Measurements from ENCODE around the gene FLVCR2. TPM values are rescaled to one million over a fixed set of nuclear protein-coding genes. Genes with fewer than 3 reads are reported as not detected.

The FLVCR2 gene
- total RNA-seq, 1 donor from 2014 or later = 7.3 TPM

DNA sequence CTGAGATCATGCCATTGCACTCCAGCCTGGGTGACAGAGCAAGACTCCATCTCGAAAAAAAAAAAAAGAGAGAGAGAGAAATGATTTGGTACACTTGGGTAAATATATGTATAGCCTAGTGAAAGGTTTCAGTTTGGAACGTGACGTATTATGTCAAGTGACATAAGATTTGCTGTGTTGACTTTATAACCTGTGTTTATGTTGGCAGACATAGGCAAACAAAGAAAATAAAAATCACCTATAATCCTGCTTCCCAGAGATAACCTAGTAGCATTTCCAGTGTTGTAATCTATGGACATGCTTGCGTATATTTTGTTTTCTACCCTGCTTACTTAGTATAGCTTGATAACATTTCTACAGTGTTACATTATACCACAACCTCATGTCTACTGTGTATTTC, 65.6 kb downstream of the FLVCR2 start:
- H3K27me3 ChIP-seq (ENCODE audit: control insufficient read depth in 3 of 3, insufficient read depth in 3 of 3, low read length in 3 of 3) = no peaks in the 10 kb centered on the region
- H3K4me1 ChIP-seq (ENCODE audit: control insufficient read depth in 3 of 3, insufficient read depth in 3 of 3, low read length in 3 of 3) = peaks cover 11 to 47% (median 19%) of the 10 kb centered on the region in 3 donors
- peaks cover 0 to 11% (median 2%) of the 10 kb centered on the region in 3 donors for H3K36me3 ChIP-seq (ENCODE audit: control insufficient read depth in 3 of 3, insufficient read depth in 3 of 3, low read length in 3 of 3)
- H3K4me3 ChIP-seq (ENCODE audit: low read length in 3 of 3) = no peak overlapping the region
- H3K9me3 ChIP-seq (ENCODE audit: control insufficient read depth in 3 of 3, low read length in 3 of 3) = no peaks in the 10 kb centered on the region
- no peak overlapping the region for H3K9ac ChIP-seq (ENCODE audit: low read depth in 1 of 3, low read length in 3 of 3)
- no peak overlapping the region for H3K27ac ChIP-seq (ENCODE audit: low read depth, low read length)

DNA sequence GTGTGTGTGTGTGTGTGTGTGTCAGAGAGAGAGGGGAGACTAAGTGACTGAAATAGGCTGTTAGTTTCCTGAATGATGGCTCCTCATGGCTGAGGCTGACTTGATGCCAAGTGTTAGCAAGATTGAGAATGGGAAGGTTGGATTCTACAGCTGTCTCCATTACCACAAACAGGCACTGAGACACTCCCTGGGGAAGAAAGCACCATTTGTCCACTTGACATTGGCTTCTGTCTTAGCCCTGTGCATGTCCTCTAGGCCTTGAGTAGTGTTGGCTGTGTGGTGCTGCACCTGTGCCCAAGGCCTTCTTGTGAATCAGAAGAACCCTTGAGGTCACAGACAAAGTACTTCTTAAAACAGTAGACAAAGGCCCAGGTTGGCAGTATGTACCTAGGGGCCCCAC, 66.6 kb downstream of the FLVCR2 start:
- Histone ChIP-seq H3K9ac (ENCODE audit: low read depth in 1 of 3, low read length in 3 of 3) (no peak overlapping the region), H3K4me3 (ENCODE audit: low read length in 3 of 3) (no peak overlapping the region), H3K27ac (ENCODE audit: low read depth, low read length) (no peak overlapping the region), H3K36me3 (ENCODE audit: control insufficient read depth in 3 of 3, insufficient read depth in 3 of 3, low read length in 3 of 3) (peaks cover under 1 to 21% (median 7%) of the 10 kb centered on the region in 3 donors), H3K9me3 (ENCODE audit: control insufficient read depth in 3 of 3, low read length in 3 of 3) (no peaks in the 10 kb centered on the region), H3K27me3 (ENCODE audit: control insufficient read depth in 3 of 3, insufficient read depth in 3 of 3, low read length in 3 of 3) (no peaks in the 10 kb centered on the region), H3K4me1 (ENCODE audit: control insufficient read depth in 3 of 3, insufficient read depth in 3 of 3, low read length in 3 of 3) (peaks cover 14 to 51% (median 19%) of the 10 kb centered on the region in 3 donors)

DNA sequence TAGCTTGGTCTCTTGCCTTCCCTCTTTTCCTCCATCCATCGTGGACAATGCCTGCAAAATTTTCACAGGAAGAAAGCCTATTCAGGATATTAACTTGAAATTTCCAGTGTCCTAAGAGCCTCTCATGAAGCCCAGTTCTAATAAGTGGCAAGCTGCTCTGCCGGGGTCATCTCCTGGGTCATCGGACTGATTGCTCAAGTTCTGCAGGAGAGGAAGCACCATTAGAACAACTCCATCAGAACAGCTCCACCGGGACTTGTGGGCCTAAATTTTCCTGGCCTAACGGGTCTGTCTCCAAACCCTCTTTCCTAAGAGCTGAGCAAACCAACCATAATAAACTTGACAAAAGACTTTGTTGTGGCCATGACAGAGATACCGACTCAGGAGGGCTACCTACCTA, 68.3 kb downstream of the FLVCR2 start:
- H3K9ac ChIP-seq (ENCODE audit: low read depth in 1 of 3, low read length in 3 of 3) = no peak overlapping the region
- no peaks in the 10 kb centered on the region for H3K9me3 ChIP-seq (ENCODE audit: control insufficient read depth in 3 of 3, low read length in 3 of 3)
- peaks cover 14 to 51% (median 19%) of the 10 kb centered on the region in 3 donors for H3K4me1 ChIP-seq (ENCODE audit: control insufficient read depth in 3 of 3, insufficient read depth in 3 of 3, low read length in 3 of 3)
- H3K27me3 ChIP-seq (ENCODE audit: control insufficient read depth in 3 of 3, insufficient read depth in 3 of 3, low read length in 3 of 3) = no peaks in the 10 kb centered on the region
- peak overlapping the region; percentile 74 for H3K27ac ChIP-seq (ENCODE audit: low read depth, low read length)
- H3K36me3 ChIP-seq (ENCODE audit: control insufficient read depth in 3 of 3, insufficient read depth in 3 of 3, low read length in 3 of 3) = peaks cover 10 to 29% (median 16%) of the 10 kb centered on the region in 3 donors
- no peak overlapping the region for H3K4me3 ChIP-seq (ENCODE audit: low read length in 3 of 3)

DNA sequence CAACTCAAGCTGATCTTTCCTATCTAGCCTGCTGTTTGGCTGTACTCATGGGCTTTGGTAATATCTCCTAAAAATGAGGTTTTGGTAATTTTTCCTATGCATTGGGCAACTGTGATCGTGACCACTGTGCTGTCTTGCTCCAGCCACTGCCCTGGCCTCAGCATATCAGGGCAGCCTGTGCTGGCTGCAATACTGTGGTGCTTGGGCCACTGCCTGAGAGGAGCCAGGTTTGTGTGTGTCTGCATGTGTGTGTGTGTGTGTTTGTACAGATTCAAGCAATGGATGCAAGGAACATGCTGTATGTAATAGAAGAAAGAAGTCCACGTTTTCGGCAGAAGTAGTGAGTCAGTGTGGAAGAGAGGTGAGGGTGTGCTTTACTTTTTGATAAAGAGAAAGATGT, 69.2 kb downstream of the FLVCR2 start:
- Histone ChIP-seq H3K9ac (ENCODE audit: low read depth in 1 of 3, low read length in 3 of 3) (peak overlapping the region in 2 of 3 donors; percentile 9 to 25), H3K27ac (ENCODE audit: low read depth, low read length) (peak overlapping the region; percentile 74), H3K4me3 (ENCODE audit: low read length in 3 of 3) (no peak overlapping the region), H3K4me1 (ENCODE audit: control insufficient read depth in 3 of 3, insufficient read depth in 3 of 3, low read length in 3 of 3) (peaks cover 14 to 46% (median 19%) of the 10 kb centered on the region in 3 donors), H3K27me3 (ENCODE audit: control insufficient read depth in 3 of 3, insufficient read depth in 3 of 3, low read length in 3 of 3) (no peaks in the 10 kb centered on the region), H3K9me3 (ENCODE audit: control insufficient read depth in 3 of 3, low read length in 3 of 3) (no peaks in the 10 kb centered on the region), H3K36me3 (ENCODE audit: control insufficient read depth in 3 of 3, insufficient read depth in 3 of 3, low read length in 3 of 3) (peaks cover 10 to 31% (median 22%) of the 10 kb centered on the region in 3 donors)

DNA sequence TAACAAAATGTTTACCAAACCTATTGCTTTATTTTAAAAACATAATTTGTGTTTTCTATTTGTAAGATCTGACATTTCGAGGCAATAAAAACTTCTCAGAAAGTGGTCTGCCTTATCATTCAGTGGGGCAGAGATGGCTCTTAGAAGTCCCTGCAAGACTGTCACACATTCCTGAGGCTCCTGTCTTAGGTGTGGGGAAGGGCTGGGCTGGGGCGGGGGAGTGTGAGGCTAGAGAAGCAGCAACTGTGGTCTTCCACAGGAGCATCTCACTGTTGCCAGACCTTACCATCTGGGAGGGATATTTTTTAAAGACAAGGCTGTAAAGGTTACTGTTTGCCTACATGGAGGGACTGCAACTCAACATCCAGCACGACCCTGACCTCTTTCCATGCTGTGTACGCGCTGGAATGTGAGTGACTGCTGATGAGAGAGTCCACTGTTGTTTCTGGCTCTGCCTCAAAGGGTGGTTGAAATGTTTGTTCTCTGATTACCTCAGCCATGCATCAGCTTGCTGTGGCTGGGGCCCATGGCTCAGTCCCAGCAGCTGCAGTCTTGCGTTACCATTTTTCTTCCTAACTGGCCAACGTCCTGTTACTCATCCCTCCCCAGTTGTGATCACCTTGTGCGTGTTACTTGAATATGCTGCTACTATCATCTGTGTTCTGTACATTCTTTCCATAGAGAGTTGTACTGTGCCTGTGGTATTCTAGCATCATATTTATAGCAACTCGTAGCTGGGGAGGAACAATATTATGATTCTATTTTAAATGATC, 69.8 kb downstream of the FLVCR2 start:
- H3K36me3 ChIP-seq (ENCODE audit: control insufficient read depth in 3 of 3, insufficient read depth in 3 of 3, low read length in 3 of 3) = peaks cover 10 to 31% (median 22%) of the 10 kb centered on the region in 3 donors
- H3K9ac ChIP-seq (ENCODE audit: low read depth in 1 of 3, low read length in 3 of 3) = peak overlapping the region; percentile 25 to 64 (median 45)
- H3K4me1 ChIP-seq (ENCODE audit: control insufficient read depth in 3 of 3, insufficient read depth in 3 of 3, low read length in 3 of 3) = peaks cover 14 to 46% (median 19%) of the 10 kb centered on the region in 3 donors
- no peaks in the 10 kb centered on the region for H3K27me3 ChIP-seq (ENCODE audit: control insufficient read depth in 3 of 3, insufficient read depth in 3 of 3, low read length in 3 of 3)
- peak overlapping the region; percentile 74 for H3K27ac ChIP-seq (ENCODE audit: low read depth, low read length)
- H3K9me3 ChIP-seq (ENCODE audit: control insufficient read depth in 3 of 3, low read length in 3 of 3) = no peaks in the 10 kb centered on the region
- no peak overlapping the region for H3K4me3 ChIP-seq (ENCODE audit: low read length in 3 of 3)

DNA sequence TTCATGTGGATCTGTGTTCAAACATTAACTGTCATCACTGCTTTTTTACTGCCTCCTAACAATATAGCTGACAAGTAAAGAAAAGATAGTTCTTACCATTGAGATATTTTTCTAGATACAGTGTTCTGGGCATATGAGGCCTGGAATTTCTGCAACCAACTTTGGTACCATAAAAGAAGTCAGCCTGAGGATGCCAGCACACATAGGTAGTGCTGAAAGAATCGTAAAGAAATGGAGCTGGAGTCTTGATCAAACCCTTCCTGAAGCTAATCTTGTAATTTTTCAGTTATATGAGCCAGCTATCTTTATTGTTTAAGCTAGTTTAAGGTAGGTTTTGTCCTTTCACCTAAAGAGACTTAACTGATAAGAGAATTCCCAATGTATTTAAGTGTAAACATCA, 70.9 kb downstream of the FLVCR2 start:
- peak overlapping the region; percentile 74 for H3K27ac ChIP-seq (ENCODE audit: low read depth, low read length)
- no peak overlapping the region for H3K4me3 ChIP-seq (ENCODE audit: low read length in 3 of 3)
- H3K36me3 ChIP-seq (ENCODE audit: control insufficient read depth in 3 of 3, insufficient read depth in 3 of 3, low read length in 3 of 3) = peaks cover 11 to 31% (median 24%) of the 10 kb centered on the region in 3 donors
- no peak overlapping the region for H3K9ac ChIP-seq (ENCODE audit: low read depth in 1 of 3, low read length in 3 of 3)
- H3K27me3 ChIP-seq (ENCODE audit: control insufficient read depth in 3 of 3, insufficient read depth in 3 of 3, low read length in 3 of 3) = no peaks in the 10 kb centered on the region
- no peaks in the 10 kb centered on the region for H3K9me3 ChIP-seq (ENCODE audit: control insufficient read depth in 3 of 3, low read length in 3 of 3)
- peaks cover 16 to 40% (median 22%) of the 10 kb centered on the region in 3 donors for H3K4me1 ChIP-seq (ENCODE audit: control insufficient read depth in 3 of 3, insufficient read depth in 3 of 3, low read length in 3 of 3)

DNA sequence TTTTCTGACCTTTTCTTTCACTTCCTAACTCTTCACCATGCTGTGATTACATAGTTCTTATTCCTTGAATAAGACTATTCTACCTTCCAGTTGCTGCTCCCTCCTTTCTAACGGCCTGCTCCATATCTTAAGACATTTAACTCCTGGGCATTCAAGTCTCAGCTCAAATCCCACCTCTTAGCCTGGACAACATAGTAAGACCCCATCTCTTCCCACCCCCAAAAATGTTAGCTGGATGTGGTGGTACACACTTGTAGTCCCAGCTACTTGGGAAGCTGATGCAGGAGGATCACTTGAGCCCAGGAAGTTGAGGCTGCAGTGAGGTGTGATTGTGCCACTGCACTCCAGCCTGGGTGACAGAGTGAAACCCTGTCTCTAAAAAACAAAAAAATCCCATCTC, 71.4 kb downstream of the FLVCR2 start:
- Histone ChIP-seq H3K9ac (ENCODE audit: low read depth in 1 of 3, low read length in 3 of 3) (no peak overlapping the region), H3K4me3 (ENCODE audit: low read length in 3 of 3) (no peak overlapping the region), H3K27ac (ENCODE audit: low read depth, low read length) (no peak overlapping the region), H3K27me3 (ENCODE audit: control insufficient read depth in 3 of 3, insufficient read depth in 3 of 3, low read length in 3 of 3) (no peaks in the 10 kb centered on the region), H3K9me3 (ENCODE audit: control insufficient read depth in 3 of 3, low read length in 3 of 3) (no peaks in the 10 kb centered on the region), H3K36me3 (ENCODE audit: control insufficient read depth in 3 of 3, insufficient read depth in 3 of 3, low read length in 3 of 3) (peaks cover 11 to 33% (median 25%) of the 10 kb centered on the region in 3 donors), H3K4me1 (ENCODE audit: control insufficient read depth in 3 of 3, insufficient read depth in 3 of 3, low read length in 3 of 3) (peaks cover 16 to 36% (median 22%) of the 10 kb centered on the region in 3 donors)

DNA sequence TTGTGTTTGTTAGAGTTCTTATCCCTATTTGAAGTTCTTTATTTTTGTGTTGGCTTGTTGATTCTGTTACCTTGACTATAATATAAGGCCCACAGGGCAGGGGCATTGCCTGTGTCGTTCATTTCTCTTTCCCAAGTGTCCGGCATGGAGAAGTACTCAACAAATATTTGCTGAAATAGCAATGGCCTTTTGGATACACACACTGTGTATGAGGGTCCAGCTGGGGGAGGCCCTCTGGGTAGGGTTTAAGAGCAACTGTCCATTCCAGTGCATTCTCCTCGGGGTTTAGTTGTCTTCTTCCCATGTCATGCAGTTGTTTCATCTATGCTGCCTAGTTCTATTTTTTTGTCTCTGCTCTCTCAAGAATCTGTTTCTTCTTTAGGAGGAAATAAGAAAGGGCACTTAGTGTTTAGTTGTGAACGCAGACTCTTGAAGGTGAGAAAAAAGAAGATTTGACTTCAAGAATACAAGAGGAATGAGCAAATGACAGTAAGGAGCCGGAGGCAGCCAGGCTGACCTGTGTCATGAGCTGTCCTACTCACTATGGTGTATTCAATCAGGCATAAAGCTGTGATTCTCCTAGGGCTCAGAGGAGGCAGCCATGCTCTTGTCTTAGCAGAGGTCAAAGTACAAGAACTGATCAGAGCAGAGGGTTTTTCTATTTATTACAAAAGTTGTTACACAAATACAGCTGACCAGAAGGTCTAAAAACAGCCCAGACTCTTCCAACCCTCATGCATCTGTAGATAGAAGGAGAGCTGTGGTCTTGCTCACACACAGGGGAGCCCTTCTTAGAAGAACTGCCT, 72.0 kb downstream of the FLVCR2 start:
- Histone ChIP-seq H3K9ac (ENCODE audit: low read depth in 1 of 3, low read length in 3 of 3) (no peak overlapping the region), H3K36me3 (ENCODE audit: control insufficient read depth in 3 of 3, insufficient read depth in 3 of 3, low read length in 3 of 3) (peaks cover 11 to 35% (median 25%) of the 10 kb centered on the region in 3 donors)

DNA sequence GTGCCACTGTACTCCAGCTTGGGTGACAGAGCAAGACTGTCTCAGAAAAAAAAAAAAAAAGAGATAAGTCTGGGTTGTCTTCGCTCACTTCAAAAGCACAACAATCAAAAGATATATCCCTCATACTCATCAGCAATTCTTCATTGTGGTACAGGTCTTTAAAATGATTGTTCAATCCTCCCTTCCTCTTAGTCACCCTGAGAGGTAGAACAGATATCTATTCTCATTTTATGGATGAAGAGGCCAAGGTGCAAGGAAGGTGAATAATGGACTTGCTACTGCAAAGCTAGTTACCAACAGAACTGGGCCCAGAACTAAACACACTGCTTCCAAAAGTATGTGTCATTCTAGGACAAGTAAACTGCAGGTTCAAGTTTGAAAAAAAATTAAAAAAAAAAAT, 75.1 kb downstream of the FLVCR2 start:
- Histone ChIP-seq H3K9me3 (ENCODE audit: control insufficient read depth in 3 of 3, low read length in 3 of 3) (no peaks in the 10 kb centered on the region), H3K27ac (ENCODE audit: low read depth, low read length) (no peak overlapping the region), H3K4me3 (ENCODE audit: low read length in 3 of 3) (no peak overlapping the region), H3K27me3 (ENCODE audit: control insufficient read depth in 3 of 3, insufficient read depth in 3 of 3, low read length in 3 of 3) (no peaks in the 10 kb centered on the region), H3K4me1 (ENCODE audit: control insufficient read depth in 3 of 3, insufficient read depth in 3 of 3, low read length in 3 of 3) (peaks cover 11 to 31% (median 26%) of the 10 kb centered on the region in 3 donors), H3K36me3 (ENCODE audit: control insufficient read depth in 3 of 3, insufficient read depth in 3 of 3, low read length in 3 of 3) (peaks cover 11 to 35% (median 35%) of the 10 kb centered on the region in 3 donors), H3K9ac (ENCODE audit: low read depth in 1 of 3, low read length in 3 of 3) (no peak overlapping the region)

More for the DNA sequence above, 72.0 kb downstream of the FLVCR2 start:
- Histone ChIP-seq H3K4me3 (ENCODE audit: low read length in 3 of 3) (no peak overlapping the region), H3K4me1 (ENCODE audit: control insufficient read depth in 3 of 3, insufficient read depth in 3 of 3, low read length in 3 of 3) (peaks cover 16 to 33% (median 22%) of the 10 kb centered on the region in 3 donors), H3K9me3 (ENCODE audit: control insufficient read depth in 3 of 3, low read length in 3 of 3) (no peaks in the 10 kb centered on the region), H3K27ac (ENCODE audit: low read depth, low read length) (no peak overlapping the region), H3K27me3 (ENCODE audit: control insufficient read depth in 3 of 3, insufficient read depth in 3 of 3, low read length in 3 of 3) (no peaks in the 10 kb centered on the region)
